HG02840 (cell line): Measurements from ENCODE around the gene AGR2.
"Not testable (repeated sequence)": the region's sequence is repeated elsewhere in the genome, so short reads cannot be mapped to it uniquely, and the experiment has no call there.

Experiments
- ATAC-seq: cut with Tn5 transposase; IDR thresholded peaks from one replicate; pipeline ENCODE4 v1.9.1; 2021; ENCODE audit warnings: mild to moderate bottlenecking, moderate library complexity, moderate number of reproducible peaks; ENCODE audit not compliant: unreplicated experiment, low FRiP score

AGR2 gene

DNA sequence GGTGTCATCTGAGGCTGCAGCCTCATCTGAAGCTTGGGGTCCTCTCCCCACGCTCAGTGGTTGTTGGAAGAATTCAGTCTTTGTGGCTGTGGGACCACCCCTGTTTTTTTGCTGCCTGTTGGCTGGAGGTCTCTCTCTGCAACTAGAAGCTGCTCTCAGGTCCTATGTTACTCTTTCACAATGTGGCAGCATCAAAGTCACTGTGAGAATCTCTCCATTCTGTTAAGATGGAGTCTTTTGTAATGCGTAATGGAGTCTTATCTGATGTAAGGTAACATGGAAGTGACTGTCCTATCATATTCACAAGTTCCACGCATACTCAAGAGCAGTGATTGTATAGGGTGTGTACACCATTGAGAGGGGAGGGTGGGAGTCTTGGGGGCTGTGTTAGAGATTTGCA, 26.3 kb downstream of the AGR2 start:
- ATAC-seq: no peak

DNA sequence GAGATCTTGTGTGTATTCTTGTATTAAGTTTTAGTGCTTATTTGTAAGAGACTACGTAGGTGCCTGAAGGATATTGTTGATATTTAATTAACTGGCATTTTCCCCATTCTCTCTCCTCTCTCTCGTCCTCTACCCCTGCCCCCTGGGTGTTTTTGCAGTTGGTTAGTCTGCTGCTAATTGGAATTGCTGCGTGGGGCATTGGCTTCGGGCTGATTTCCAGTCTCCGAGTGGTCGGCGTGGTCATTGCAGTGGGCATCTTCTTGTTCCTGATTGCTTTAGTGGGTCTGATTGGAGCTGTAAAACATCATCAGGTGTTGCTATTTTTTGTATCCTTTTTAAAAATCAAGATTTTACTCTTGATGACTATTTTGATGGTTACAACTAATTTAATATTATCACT, 28.7 kb downstream of the AGR2 start:
- ATAC-seq: no peak

DNA sequence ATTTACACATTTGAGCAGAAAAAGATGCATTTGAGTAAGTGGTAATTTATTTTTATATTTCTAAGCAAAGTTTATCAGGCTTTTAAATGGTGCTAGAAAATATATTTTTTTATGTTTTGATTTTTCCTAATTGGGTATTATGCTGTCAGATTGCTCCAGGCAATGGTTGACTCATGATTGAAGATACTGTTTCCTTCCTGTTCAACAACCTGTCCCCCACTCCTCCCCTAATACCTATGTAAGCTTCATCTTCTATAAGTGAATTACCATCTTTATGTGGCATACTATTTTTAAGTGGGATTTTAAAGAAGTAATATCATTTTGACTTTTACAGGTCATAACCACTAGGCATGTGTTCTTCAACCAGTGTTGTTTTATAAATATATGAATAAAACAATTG, 29.8 kb downstream of the AGR2 start:
- no peak for ATAC-seq

DNA sequence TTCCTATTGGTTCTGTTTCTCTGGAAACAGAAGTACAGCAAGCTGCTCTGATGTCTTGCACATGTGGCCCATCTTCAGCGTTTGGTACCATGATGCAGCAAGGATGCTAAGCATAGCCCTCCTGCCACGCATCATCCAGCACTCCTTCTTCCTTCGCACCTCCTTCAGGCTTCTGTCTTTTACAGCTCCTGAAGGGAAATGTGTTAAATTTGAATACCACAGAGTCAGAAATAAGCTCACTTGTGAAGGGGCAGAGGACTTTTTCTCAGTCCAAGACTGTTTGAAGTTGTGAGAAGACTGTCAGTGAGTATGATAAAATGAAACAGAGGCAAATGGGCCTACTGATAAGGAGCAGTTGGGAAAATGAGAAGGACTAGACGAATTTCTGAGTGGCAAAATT, 30.5 kb downstream of the AGR2 start:
- ATAC-seq: no peak

DNA sequence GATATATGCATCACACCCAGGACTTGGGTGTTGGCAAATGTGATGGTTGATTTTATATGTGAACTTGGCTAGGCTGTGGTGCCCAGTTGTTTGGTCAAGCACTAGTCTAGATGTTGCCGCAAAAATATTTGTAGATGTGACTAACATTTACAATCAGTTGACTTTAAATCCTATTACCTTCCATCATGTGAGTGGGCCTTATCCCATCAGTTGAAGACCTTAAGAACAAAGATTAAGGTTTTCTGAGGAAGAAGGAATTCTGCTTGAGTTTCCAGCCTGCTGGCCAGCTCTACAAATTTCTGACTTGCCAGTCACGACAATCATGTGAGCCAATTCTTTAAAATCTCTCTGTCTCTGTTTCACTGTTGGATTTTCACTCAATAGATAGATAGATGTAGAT, 30.9 kb downstream of the AGR2 start:
- no peak for ATAC-seq

DNA sequence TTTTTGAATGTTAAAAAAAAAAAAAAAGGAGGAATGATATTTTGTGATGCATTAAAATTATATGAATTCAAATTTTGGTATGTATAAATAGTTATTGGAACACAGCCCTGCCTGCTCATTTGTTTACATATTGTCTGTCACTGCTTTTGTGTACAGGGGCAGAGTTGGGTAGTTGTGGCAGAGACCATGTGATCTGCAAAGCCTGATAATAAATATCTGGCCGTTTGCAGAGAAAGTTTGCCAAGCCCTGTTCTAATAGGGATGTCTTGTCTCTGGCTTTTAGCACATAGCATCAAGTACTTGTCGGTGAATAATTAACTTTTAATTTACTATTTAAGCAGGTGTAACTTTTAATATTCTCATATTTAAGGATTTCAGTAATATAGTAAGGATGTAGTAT, 31.5 kb downstream of the AGR2 start:
- ATAC-seq: no peak

DNA sequence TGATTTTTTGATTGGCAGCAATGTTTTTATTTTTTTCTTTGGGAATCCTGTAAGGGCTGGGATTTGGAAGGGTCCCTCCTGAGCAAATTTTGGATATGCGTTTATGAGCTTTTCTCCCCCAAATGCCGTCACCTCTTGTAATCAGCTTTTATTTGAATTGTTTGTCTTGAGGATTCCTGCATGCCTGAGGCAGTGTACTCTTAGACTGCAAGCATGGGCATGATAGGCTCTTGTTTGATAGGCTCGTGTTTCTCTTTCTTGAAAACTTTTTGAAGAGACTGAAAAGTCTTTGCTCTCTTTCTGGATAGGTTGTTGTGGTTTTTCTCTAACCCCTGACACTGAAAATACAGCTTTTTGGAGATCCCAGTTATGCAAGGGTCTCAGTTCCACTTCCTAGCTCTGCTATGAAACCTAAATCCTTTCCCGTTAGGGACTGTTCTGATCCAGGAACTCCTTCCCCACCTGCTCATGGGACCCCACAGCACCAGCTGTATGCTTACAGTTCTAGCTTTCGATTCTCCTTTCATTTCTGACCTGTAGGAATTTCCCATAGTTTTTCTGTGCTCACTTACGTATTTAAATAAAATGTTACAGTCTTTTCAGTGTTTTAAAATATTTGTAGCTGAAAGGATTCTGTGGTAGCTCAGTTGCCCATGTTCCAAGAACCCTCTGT, 34.0 kb downstream of the AGR2 start:
- no peak for ATAC-seq

DNA sequence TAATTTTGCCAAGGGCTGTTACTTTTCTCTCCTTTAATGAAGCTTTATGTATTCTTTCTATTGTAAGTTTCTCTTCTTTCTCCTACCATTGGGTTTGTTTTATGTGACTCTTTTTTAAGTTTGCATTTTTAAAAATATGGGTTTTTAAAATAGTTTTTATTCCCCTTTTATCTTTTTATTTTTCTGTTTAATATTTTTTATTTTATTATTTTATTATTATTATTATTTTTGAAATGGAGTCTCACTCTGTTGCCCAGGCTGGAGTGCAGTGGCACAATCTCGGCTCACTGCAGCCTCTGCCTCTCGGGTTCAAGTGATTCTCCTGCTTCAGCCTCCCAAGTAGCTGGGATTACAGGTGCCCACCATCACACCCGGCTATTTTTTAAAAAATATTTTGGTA, 34.8 kb downstream of the AGR2 start:
- ATAC-seq: not testable (repeated sequence)

DNA sequence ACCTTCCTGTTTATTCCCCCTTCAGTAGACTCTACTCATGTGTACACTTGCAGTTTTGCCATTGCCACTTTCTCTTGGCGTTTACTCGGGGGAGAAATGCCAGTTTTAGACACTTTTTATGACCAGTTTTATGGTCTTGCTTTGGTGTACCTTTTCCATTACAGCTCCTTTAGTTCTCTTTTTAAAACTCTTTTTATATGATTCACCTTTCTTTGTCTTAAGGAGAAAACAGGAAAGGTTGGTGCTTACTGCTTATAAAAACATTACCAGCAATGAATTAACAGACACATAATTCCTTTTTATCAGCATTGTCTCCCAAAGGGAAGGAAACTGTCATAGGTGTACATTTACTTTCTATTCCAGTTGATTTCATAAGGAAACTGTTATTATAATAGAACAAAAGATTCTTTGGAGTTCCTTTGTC, 39.4 kb downstream of the AGR2 start:
- ATAC-seq: no peak

DNA sequence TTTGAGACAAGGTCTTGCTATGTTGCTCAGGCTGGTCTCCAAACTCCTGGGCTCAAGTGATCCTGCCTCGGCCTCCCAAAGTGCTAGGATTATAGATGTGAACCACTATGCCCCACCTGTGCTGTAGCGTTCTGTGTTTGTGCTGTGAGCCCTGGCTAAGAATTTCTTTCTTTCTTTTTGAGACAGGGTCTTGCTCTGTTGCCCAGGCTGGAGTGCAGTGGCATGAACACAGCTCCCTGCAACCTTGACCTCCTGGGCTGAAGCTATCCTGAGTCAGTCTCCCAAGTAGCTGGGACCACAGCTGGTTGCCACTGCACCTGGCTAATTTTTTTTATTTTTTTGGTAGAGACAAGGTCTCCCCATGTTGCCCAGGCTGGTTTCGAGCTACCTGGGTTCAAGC, 39.9 kb downstream of the AGR2 start:
- ATAC-seq: no peak

DNA sequence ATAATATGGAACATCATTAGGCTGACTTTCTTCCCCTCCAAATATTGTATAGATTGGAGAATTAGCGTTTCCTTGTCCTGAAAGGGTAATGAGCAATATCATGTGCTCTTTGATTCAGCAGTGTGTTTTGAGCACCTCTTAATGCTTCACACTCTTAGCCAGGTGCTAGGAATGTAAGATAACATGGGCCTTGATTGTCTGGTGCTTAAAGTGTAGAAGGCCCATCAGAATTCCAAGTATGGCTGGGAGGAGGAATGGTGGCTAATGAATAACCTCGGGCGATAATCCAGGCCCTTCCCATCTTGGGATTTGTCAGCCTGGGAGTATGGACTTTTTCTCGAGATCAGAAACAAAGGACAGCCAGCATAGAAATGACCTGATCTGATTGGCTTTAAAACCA, 42.6 kb downstream of the AGR2 start:
- ATAC-seq: no peak

DNA sequence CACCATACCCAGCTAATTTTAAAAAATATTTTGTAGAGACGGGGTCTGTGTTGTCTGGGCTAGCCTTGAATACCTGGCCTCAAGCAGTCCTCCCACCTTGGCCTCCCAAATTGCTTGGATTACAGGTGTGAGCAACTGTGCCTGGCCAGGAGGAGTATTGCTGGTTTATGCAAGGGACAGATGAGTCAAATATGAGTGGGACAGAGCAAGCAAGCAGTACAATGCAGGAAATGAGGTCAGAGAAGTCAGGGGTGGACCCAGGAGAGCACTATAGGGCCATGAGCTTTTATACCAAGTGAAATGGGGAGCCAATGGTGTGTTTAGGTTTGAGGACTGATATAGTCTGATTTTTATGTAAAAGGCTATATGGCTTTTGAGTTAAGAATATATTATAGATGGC, 45.0 kb downstream of the AGR2 start:
- ATAC-seq: no peak

DNA sequence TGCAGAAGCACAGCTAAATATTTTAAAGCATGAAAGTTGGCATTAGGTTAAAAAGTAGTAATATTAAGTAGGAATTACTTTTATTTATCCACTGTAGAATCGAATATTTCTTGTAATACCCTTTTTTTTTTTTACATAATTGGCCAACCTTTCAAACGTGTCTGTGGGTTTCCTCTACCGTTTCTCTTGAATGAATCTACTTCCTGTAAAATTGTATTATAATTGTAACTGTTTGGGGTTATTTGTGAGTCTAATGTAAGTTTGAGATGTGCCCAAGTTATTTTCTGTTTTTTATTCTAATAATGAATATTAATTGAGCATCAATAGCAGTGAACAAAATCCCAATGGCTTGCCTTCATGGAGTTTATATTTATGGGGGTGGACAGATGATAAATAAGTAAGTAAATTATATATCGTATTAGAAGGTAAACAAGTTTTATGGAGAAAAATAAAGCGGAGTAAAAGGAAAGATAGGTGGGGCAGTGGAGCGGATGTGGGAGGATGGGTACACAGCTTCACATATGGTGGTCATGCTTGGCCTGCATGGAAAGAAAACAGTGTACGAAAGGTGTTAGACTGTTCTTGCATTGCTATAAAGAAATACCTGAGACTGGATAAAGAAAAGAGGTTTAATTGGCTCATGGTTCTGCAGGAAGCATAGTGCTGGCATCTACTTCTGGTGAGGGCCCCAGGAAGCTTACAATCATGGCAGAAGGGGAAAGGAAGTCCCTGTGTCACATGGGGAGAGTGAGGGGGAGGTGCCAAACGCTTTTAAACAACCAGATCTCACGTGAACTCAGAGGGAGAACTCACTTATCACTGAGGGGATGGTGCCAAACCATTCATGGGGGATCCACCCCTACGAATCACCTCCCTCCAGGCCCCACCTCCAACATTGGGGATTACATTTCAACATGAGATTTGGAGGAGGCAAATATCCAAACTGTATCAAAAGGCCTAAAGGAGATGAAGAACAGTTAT, 45.9 kb downstream of the AGR2 start:
- ATAC-seq: no peak

DNA sequence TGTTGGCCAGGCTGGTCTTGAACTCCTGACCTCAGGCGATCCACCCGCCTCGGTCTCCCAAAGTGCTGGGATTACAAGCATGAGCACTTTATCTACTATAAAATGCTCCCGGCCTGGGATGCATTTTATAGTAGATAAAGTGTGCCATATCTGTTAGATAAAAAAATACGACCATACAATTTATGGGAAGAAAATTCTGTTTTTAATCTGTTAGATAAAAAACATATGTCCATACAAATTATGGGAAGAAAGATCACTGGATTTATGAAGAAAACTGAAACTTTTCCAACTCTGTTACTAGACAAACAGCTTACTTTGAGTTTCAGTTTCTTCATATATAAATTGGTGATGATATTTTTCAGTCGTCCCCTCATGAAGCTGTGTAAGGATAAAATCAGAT, 46.8 kb downstream of the AGR2 start:
- ATAC-seq: no peak

DNA sequence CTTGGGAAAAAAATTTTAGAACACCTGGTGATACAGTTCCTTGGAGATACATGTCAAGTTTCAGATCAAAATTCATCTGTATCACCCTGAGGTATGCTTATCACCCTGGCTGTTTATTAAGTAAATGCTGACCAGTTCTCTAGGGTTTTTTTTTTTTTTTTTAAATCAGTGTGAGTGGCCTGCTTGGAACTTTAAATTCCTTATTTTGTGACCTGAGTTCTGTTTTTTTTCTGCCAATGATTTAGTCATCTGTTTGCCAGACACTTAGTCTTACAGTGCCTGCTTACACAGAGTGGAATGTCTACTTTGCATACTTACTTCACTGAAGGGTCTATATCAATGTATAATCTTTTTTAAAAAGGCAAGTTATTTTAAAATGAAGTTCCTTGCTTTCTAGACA, 49.4 kb downstream of the AGR2 start:
- ATAC-seq: no peak

DNA sequence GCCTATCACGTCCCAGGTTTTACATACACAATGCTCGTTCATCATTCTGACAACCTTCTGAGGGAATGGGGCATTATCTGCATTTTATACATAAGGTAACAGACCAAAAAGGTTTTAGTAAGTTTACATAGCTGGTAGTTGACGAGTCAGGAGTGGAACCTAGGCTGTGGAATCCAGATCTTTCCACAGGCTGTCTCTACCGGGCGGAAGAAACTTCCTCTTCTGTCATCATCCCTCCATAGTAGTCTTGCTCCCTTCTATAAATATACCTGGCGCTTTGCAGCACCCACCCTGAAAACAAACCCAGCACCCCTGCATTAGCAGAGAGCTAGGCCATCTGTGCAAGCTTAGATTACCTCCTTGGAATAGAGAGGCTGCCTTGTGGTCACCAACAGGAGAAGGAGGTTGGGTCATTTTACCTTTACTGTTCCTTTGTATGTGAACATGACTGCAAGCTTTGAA, 49.9 kb downstream of the AGR2 start:
- ATAC-seq: no peak

DNA sequence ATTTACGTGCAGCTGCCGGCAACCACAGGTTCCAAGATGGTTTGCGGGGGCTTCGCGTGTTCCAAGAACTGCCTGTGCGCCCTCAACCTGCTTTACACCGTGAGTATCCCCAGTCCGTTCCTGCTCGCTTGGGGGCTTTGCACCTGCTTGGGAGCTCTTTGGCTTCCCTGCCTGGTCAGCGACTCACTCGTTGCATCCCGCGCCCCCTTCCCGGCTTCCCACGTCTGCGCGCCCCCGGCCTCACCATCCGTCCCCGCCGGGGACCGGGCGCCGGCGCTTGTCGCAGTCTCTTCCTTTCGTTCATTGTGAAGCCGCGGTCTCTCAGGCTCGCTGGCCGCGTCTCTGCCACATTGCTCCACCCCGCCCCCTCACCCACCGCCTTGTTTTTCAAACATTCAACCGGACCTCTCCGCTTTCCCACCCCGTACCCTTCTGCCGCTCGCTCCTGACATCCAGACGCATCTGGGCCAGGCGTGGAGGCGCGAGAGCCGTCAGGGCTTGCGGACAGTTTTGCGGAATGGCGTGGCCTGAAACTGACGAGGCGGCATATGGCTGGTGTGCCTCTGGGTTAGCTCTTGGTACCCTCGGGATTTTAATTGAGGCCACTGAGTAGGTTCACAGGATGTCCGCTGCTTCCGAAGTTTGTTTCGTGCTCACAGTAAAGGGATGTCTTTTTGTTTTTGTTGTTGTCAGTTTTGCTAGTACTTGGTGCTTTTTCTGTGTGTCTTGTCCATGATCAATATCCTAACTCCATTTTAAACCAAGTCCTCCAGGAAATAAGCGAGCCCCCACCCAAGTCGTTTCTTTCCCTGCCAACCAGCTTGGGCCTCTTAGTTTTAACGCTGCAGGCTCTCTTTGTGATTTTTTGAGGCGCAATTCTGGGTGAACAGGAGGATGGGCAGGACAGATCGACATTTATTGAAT, 50.6 kb downstream of the AGR2 start:
- no peak for ATAC-seq

DNA sequence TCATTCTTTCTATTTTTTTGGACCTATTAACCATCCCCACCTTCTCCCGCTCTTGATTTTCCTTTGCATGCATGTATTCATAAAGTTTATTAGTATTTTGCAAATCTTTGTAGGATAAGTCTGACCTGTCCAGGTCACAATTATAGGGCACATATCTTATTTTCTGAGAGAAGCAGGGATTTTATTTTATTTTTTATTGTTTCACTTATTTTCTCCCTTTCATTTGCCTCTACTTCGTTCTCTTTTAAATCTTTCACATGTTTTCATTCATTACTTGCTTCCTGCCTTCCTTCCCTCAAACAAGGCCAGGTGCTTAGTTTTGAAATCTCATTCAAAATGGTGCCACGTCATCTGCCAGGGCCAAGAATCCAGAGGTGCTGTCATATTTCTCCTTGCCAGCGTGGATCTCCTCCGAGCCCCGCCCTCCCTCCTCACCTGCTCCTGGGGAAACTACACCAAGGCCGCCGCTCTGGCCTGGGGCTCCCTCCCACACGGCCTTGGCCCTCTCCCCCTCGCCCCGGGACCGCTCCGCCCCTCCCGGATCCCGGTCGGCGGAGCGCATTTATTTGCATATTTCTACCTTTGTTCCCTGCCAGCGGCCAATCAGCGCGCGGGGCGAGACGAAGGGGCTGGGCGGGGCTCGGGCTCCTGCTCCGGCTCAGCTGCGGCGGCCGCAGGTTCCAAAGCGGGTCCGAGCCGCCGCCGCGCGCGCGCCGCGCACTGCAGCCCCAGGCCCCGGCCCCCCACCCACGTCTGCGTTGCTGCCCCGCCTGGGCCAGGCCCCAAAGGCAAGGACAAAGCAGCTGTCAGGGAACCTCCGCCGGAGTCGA, 51.5 kb downstream of the AGR2 start, which contains the start of gene TSPAN13:
TSS of gene TSPAN13 (plus strand) at position 654 of the 830 bp plus-strand sequence. CDS start 213 bp downstream, outside the sequence.
- ATAC-seq: no peak

DNA sequence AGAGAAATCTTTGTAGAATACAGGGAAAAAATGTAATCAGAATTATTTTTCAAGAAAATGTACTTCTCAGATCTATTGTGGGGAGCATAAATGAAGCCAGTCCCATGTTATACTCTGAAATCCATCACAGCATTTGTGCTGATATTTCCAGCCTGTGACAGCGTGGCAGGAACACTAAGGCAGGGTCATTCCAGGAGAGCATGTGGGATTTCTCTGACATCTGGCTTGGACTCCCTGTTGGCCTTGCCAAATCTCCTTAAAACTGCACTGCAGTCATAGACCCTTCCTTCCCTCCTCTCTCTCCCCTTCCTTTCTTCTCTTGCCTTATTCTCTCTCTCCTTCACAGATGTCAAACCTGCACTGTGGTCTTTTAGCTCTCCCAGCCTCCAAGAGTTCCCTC, 57.7 kb downstream of the AGR2 start:
- no peak for ATAC-seq

DNA sequence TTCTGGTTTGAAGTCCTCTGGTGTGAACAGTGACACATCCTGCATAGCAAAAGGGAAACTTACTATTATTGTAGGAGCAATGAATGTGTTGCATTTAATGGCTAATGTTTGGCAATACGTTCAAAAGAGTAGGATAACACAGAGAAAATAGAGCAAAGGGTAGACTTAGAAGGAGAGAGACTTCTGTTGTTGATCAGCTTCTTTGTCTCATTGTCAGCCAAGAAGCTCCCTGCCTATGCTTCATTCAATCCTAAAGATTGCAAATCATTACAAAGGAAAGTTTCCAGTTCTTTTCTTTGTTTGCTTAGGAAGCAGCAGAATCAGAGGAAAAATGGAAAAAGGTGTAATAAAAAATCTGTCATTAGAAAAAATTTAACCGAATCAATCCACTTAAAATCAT, 59.2 kb downstream of the AGR2 start:
- ATAC-seq: no peak
